Naive B cell (primary cell): ENCODE measurements around the gene PMVK. TPM values are rescaled to one million over a fixed set of nuclear protein-coding genes. Genes with fewer than 3 reads are reported as not detected.

Experiments used
- ATAC-seq, 2 donors: fragments of 150-1000 bp; cut with Tn5 transposase; 2 replicates each; pipeline ENCODE4 v1.10.0; 2021; ENCODE audit warnings: low read depth in 2 of 2, mild to moderate bottlenecking in 2 of 2, moderate library complexity in 2 of 2
- DNase-seq: peaks from one replicate; pipeline ENCODE4 v3.0.0; 2022
- H3K27ac Mint-ChIP-seq, 6 donors: one replicate each; pipeline ENCODE4 v1.8.0; 2020 to 2022; ENCODE audit warnings: mild to moderate bottlenecking in 6 of 6, mixed read lengths in 6 of 6, moderate library complexity in 5 of 6, inconsistent platforms in 2 of 6
- H3K27me3 Mint-ChIP-seq, 3 donors: one replicate each; pipeline ENCODE4 v1.8.0; 2021 to 2022; ENCODE audit warnings: mixed read lengths in 3 of 3, mild to moderate bottlenecking in 1 of 3
- H3K36me3 Mint-ChIP-seq, 2 donors: one replicate each; pipeline ENCODE4 v1.8.0; 2020 to 2022; ENCODE audit warnings: mixed read lengths in 2 of 2, inconsistent platforms in 1 of 2, mild to moderate bottlenecking in 1 of 2
- H3K4me1 Mint-ChIP-seq, 3 donors: one replicate each; pipeline ENCODE4 v1.8.0; 2020 to 2022; ENCODE audit warnings: mixed read lengths in 3 of 3, inconsistent platforms in 1 of 3, mild to moderate bottlenecking in 1 of 3, moderate library complexity in 1 of 3
- H3K4me3 Mint-ChIP-seq, 8 donors: one replicate each; pipeline ENCODE4 v1.8.0; 2020 to 2022; ENCODE audit warnings: mild to moderate bottlenecking in 8 of 8, mixed read lengths in 8 of 8, moderate library complexity in 8 of 8, inconsistent platforms in 2 of 8
- H3K9me3 Mint-ChIP-seq, 7 donors: one replicate each; pipeline ENCODE4 v1.8.0; 2020 to 2022; ENCODE audit warnings: mixed read lengths in 7 of 7, mild to moderate bottlenecking in 5 of 7, inconsistent platforms in 2 of 7, moderate library complexity in 1 of 7
- polyA plus RNA-seq, 6 donors: library from polyadenylated mRNA; unstranded; fragments of 300-500 nt; fragmentation: Illumina TruSeq; gene quantifications; one replicate each; pipeline ENCODE4 v1.2.3, GENCODE V29; 2021; ENCODE audit warnings: low read depth in 6 of 6

PMVK gene
- polyA plus RNA-seq, 6 donors from 2014 or later = 30.8 to 45.7 (median 33.3) TPM

DNA sequence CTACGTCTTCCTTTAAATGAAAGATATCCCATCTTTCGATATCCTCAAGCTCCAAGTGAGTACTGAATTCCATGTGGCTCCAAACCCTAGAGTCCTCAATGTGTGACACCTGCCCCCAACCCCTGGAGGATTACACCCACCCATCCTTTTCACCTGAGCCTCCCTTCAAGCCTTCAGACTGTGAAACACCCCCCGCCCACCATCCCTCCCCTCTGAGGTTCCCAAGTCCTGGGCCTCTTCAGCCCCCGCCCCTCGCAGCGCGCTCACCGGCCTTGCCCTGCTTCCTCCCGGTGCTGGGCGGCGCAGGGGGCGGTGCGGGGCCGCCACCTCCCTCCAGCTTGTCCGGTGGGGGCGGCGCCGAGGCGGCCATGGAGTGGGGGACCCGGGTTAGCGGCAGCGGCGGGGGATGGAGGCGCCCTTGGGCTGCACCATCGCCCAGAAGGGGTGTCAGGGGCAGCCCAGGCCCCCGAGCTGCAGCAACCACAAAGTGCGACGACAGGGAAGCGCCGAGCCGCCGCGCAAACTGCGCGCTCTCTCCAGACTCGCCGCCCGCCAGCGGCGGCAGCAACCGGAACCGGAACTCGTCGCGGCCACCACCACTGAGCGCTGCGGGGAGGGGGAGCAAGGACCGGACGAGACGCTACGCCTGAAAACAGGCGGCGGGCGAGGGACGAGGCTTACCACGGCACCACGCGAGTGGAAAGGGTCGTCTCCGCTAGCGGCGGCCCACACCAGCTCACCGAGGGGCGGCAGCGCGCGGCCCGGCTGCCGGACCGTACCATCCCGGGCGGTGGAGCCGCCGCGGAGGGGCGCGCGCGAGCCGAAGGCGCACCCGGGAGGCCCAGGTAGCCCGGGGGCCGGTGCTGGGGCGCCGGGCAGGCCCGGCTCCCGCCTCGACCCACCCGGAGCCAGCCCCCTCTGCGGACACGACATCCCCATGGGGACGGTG lies 25.0 kb upstream of the PMVK start, which contains the start of gene PYGO2:
Gene PYGO2 (minus strand): TSS at position 576 of the 949 bp plus-strand sequence. CDS start 206 bp downstream, at position 370.
- ATAC-seq (peak; percentile 79 to 80), DNase-seq (peak; percentile 84)
- peaks cover 0 to 8% of the 10 kb centered on the region in 2 donors for H3K36me3 Mint-ChIP-seq
- peaks cover 15 to 52% (median 36%) of the 10 kb centered on the region in 3 donors for H3K4me1 Mint-ChIP-seq
- peak within 1 kb of the TSS; percentile 85 to 96 (median 90) for H3K27ac Mint-ChIP-seq
- H3K4me3 Mint-ChIP-seq = peak within 1 kb of the TSS; percentile 82 to 95 (median 94)
- no peaks in the 10 kb centered on the region for H3K27me3 Mint-ChIP-seq
- no peaks in the 10 kb centered on the region for H3K9me3 Mint-ChIP-seq

DNA sequence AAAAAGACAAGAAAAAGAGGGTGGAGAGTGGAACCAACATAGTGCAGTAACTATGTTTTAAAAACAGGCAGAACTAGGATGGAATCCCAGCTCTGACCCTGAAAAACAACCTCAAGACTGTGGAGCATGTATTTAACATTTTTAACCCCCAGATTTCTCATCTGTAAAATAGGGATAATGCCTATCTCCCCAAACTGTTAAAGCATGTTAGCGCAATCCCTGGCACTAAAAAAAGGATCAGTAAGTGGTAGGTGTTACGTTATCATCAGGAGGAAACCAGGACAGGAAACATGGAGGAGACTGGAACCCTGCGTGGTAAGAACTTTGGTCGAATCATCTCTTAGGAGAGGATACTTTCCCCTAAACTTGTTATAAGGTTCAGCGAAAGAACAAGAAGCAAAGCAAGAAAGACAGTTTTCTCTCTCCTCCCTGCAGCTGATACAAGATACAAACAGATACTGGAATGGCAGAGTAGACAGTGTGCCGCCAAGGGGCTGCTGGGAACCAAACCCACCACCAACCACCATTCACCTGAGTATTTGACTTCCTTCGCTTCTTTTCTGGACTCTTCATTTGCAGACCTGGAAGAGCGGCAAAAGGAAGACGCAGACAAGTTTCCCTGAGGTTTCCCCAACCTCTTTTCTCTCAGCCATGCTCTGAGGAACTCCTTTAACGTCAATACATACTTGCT lies 24.1 kb upstream of the PMVK start:
- ATAC-seq (no peak), DNase-seq (no peak)
- Mint-ChIP-seq H3K27me3 (no peaks in the 10 kb centered on the region), H3K9me3 (no peaks in the 10 kb centered on the region), H3K36me3 (peaks cover 0 to 8% of the 10 kb centered on the region in 2 donors), H3K27ac (peak overlapping the region; percentile 47 to 94 (median 90)), H3K4me3 (peak overlapping the region; percentile 82 to 95 (median 94)), H3K4me1 (peaks cover 24 to 60% (median 45%) of the 10 kb centered on the region in 3 donors)

DNA sequence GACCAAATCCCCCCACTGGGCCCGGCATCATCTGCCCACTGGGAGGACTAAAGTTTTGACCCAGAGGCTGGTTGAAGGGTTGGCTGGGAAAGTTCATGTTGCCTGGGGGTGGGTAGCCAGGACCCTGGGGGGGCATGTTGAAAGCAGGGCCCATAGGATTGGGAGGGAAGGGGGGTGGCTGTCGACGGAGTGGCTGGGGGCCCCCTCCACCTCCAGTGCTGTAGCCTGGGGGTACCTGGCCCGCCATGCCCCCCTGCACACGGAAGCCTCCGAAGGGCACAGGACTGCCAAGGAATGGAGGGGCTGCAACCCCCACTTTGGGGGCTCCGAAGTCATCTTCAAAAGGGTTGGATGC lies 22.9 kb upstream of the PMVK start:
- no peak for ATAC-seq
- H3K36me3 Mint-ChIP-seq = peaks cover 0 to 8% of the 10 kb centered on the region in 2 donors
- DNase-seq = no peak
- no peaks in the 10 kb centered on the region for H3K9me3 Mint-ChIP-seq
- H3K4me1 Mint-ChIP-seq = peaks cover 34 to 67% (median 57%) of the 10 kb centered on the region in 3 donors
- H3K27ac Mint-ChIP-seq = peak overlapping the region in 1 of 6 donors; percentile 79
- H3K27me3 Mint-ChIP-seq = no peaks in the 10 kb centered on the region
- peak overlapping the region in 5 of 8 donors; percentile 52 to 94 (median 82) for H3K4me3 Mint-ChIP-seq

DNA sequence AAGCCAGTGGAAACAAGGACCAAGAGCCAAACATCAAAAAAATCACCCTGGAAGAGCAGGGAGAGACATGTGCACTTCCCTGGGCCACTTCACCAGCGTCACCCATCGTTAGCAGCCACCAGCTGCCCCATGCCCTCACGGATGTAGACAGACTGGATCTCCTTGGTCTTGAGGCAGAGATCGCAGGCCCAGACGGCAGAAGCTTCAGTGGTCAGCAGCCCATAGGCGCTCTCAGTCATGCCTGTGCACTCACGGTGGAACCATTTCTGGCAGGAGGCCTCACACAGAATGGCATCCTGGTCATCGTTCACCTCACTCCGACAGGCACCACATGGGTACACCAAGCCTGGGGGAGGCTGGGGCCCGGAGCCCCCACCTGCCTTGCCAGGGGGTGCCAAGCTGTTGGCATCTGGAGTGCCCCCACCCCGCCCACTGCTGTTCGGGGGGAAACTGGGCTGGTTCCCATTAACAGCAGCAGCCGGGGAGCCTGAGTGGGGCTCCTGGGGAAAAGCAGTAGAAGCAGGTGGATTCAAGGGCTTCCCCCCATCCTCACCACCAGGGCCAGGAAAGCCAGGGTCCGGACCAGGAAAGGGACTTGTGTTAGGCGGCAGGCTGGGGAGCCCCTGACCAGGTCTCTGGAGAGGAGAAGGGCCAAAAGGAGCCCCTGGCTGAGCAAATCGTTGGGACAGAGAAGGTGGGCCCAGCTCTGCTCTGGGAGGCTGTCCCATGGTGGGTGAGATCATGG lies 22.3 kb upstream of the PMVK start:
- ATAC-seq = no peak
- peak overlapping the region in 5 of 8 donors; percentile 25 to 94 (median 80) for H3K4me3 Mint-ChIP-seq
- peak overlapping the region in 2 of 6 donors; percentile 14 to 79 for H3K27ac Mint-ChIP-seq

DNA sequence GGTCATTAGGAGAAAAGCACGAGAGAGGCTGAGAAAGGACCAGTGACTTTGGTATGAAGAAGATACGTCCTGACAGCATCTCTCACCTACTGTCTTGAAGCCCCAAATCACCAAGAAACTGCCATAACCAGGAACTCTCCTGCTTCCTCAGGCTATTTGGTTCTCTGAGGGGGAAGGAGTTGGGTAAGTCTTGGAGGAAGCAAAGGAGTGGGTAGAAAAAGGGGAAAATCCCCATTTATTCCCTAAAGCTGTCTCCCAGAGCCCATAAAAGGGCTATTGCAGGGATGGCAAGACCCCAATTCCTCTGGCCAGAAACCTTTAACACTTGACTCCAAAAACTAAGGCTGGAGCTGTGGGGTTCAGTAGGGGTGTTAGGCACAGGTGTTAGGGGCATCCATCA lies 21.5 kb upstream of the PMVK start:
- Mint-ChIP-seq H3K9me3 (no peaks in the 10 kb centered on the region), H3K27me3 (no peaks in the 10 kb centered on the region), H3K36me3 (no peaks in the 10 kb centered on the region), H3K4me3 (peak overlapping the region in 3 of 8 donors; percentile 5 to 80 (median 79)), H3K27ac (peak overlapping the region in 3 of 6 donors; percentile 11 to 63 (median 42)), H3K4me1 (peaks cover 40 to 74% (median 61%) of the 10 kb centered on the region in 3 donors)
- no peak for DNase-seq
- no peak for ATAC-seq

More for the DNA sequence above, 22.3 kb upstream of the PMVK start:
- peaks cover 36 to 70% (median 61%) of the 10 kb centered on the region in 3 donors for H3K4me1 Mint-ChIP-seq
- H3K36me3 Mint-ChIP-seq = peaks cover 0 to 5% of the 10 kb centered on the region in 2 donors
- DNase-seq = no peak
- no peaks in the 10 kb centered on the region for H3K9me3 Mint-ChIP-seq
- no peaks in the 10 kb centered on the region for H3K27me3 Mint-ChIP-seq

DNA sequence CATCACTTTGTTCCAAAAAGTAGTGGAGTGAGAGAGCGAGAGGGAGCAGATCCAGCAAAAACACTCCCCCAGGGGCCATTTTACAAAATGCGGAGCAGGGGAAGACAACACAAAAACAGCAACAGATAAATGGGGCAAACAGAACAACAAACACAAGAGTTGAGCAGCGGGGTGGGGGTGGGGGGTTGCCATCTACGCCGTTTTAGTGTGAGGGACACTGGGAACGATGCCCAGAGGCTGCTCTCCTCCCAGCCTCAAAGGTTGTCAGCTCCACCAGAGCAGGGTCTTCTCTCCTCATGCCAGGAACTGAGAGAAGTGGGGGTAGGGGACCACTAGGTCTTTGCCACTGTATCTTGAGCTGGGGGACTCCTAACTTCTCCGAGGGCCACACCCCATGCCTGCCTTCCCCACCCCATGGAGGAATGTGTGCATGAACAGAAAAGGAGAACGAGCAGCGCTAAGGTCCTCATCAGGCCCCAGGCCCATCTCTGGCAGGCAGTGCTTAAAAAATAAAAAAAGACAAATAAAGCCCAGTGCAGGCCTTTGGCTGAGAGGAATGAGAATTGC lies 20.7 kb upstream of the PMVK start:
- ATAC-seq (no peak), DNase-seq (no peak)
- Mint-ChIP-seq H3K27me3 (no peaks in the 10 kb centered on the region), H3K4me1 (peaks cover 45 to 74% (median 62%) of the 10 kb centered on the region in 3 donors), H3K27ac (peak overlapping the region in 5 of 6 donors; percentile 66 to 100 (median 86)), H3K36me3 (no peaks in the 10 kb centered on the region), H3K4me3 (peak overlapping the region; percentile 12 to 98 (median 60)), H3K9me3 (no peaks in the 10 kb centered on the region)

DNA sequence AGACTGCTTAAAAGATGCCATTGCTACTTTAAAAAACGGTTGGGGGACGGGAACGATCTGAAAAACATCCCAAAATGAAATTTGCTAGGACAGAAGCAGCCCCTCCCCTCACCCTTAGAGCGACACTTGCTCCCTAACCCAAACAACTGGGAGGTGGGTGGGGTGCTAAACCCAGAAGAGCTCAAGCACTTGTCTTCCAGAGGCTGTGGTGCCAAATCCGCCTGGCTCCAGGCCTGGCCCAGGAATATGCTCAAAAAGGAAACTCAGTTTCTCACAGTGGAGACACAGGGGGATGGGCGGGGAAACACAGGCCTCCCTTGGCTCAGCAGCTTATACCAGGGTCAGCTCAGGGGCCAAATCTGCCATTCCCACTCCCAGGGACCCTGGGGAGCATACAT lies 20.0 kb upstream of the PMVK start:
- ATAC-seq (no peak), DNase-seq (no peak)
- peak overlapping the region; percentile 89 to 98 (median 97) for H3K4me3 Mint-ChIP-seq
- no peaks in the 10 kb centered on the region for H3K27me3 Mint-ChIP-seq
- peak overlapping the region; percentile 73 to 100 (median 99) for H3K27ac Mint-ChIP-seq
- peaks cover 48 to 78% (median 68%) of the 10 kb centered on the region in 3 donors for H3K4me1 Mint-ChIP-seq
- H3K36me3 Mint-ChIP-seq = no peaks in the 10 kb centered on the region
- H3K9me3 Mint-ChIP-seq = no peaks in the 10 kb centered on the region

DNA sequence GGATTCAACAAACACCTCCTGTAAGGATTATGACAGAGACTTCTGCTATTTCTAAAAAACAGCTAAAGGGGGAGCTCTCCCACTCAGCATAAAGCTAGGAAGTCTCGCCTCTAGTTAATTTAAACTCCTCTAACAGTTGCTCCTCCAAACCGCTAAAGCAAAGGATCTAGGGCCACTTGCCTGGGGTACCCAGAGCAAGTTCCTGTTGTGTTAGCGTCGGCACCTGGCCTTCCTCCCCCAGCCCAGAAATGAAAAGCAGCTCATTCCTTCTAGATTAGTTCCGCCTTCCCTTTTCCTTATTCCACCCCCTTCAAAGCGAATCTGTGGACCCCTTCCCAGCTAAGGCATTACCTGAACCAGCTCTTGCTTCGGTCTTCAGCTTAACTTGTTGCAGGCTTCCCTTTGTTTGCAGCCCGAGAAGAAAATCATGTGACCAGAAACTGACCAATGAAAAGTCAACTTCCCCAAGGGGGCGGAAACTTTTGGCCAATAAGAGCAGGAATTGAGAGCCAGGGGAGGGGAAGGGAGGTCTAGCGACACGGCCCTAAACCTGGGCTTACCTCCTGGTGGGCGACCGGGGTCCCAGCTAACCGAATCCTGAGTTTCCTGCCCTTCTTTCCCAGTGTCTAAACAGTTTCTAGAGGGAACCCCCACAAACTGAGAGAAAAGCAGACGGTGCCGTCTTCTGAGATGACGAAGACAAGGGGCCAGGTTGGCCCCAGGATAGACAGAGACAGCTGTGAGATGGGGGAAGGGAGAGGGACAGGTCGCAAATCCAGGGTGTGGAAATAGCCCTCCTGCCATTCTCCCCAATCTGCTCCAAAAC lies 19.4 kb upstream of the PMVK start, which contains the start of gene PBXIP1:
Gene PBXIP1 (minus strand): TSS at position 382 of the 826 bp plus-strand sequence. CDS start 2,378 bp downstream, outside the sequence.
- H3K9me3 Mint-ChIP-seq = no peaks in the 10 kb centered on the region
- DNase-seq (peak; percentile 91), ATAC-seq (peak; percentile 53 to 57)
- no peaks in the 10 kb centered on the region for H3K27me3 Mint-ChIP-seq
- H3K4me1 Mint-ChIP-seq = peaks cover 45 to 77% (median 71%) of the 10 kb centered on the region in 3 donors
- peak within 1 kb of the TSS; percentile 89 to 98 (median 97) for H3K4me3 Mint-ChIP-seq
- H3K27ac Mint-ChIP-seq = peak within 1 kb of the TSS; percentile 99 to 100 (median 99)
- peaks cover 0 to under 1% of the 10 kb centered on the region in 2 donors for H3K36me3 Mint-ChIP-seq

DNA sequence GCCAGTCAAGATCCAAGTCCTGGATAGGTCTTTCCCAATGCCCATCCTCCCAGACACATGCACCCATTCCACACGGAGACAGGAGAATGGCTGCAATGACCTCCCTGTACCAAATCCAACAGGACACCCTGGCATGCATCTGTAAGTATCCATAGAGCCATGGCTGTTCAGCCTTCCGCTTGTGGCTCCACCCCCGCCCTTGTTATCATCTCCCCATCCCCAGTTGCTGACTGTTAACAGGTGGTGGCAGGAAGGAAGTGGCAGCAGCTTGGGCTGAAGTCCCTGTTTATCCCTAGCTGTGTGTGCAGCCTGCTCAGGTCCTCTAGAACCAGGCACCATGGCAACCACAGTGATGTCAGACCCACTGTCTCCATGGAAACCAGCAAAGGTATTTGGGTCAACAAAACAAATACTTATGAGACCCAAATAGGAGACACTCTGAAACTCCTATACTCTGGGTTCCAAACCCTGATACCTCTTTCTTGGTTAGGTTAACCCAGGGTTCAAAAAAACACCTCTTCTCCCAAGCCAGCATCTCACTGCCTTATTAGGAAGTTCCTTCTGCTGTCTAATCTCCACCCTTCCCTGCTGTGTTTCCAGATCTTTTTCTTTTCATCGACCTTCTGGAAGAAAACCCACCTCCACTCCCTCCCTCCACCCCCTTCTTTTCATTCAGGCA lies 18.7 kb upstream of the PMVK start:
- peak; percentile 77 to 81 for ATAC-seq
- Mint-ChIP-seq H3K27ac (peak overlapping the region; percentile 99 to 100 (median 99)), H3K27me3 (no peaks in the 10 kb centered on the region), H3K4me1 (peaks cover 50 to 76% (median 71%) of the 10 kb centered on the region in 3 donors), H3K9me3 (no peaks in the 10 kb centered on the region), H3K36me3 (peaks cover 5 to 8% of the 10 kb centered on the region in 2 donors), H3K4me3 (peak overlapping the region; percentile 89 to 98 (median 97))
- DNase-seq = peak; percentile 85

DNA sequence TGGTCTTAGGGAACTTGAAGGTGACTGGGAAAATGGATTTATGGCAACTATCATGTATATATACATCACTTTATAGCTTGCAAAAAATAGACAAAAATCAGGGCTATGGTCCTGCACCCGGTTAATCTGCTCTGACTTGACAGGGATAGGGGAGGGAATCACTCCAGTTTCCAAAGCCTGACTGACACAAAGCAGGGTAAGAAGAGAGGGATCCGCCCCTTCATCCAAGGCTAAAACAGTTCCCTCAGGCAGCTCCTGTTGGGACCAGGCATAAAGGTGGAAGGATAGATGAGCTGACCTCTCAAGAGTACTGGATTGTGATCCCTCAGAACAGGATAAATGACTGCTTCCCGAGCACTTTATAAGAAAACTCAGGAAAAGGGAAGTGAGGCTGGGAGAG lies 18.0 kb upstream of the PMVK start:
- Mint-ChIP-seq H3K27ac (peak overlapping the region; percentile 99 to 100 (median 99)), H3K36me3 (peaks cover 5 to 8% of the 10 kb centered on the region in 2 donors), H3K4me3 (peak overlapping the region; percentile 89 to 98 (median 97)), H3K27me3 (no peaks in the 10 kb centered on the region), H3K4me1 (peaks cover 50 to 72% (median 69%) of the 10 kb centered on the region in 3 donors), H3K9me3 (no peaks in the 10 kb centered on the region)
- no peak for DNase-seq
- ATAC-seq = no peak

DNA sequence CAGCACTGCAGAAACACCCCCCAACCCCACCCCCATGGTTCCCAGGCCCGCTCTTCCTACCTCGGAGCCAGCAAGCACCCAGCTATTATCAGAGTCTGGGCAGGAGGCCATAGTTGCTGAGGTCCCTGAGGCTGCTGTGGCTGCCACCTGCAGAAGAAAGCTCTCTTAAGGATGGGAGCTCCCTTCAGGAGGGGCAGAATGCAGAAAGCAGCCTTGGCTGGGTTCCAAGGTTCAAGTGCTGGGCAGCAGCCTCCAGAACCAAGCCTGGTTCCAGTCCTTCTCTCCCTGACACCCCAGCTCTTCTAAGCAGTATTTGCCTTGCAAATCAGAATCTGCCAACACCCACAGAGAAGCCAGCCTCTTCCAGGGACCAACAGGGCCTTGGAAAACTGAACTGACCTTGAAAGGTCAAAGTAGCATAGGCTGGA lies 17.1 kb upstream of the PMVK start:
- peak overlapping the region; percentile 61 to 100 (median 91) for H3K27ac Mint-ChIP-seq
- ATAC-seq = no peak
- peaks cover 6 to 11% of the 10 kb centered on the region in 2 donors for H3K36me3 Mint-ChIP-seq
- H3K4me1 Mint-ChIP-seq = peaks cover 52 to 72% (median 68%) of the 10 kb centered on the region in 3 donors
- DNase-seq = no peak
- H3K4me3 Mint-ChIP-seq = peak overlapping the region in 5 of 8 donors; percentile 90 to 98 (median 97)
- H3K27me3 Mint-ChIP-seq = no peaks in the 10 kb centered on the region
- no peaks in the 10 kb centered on the region for H3K9me3 Mint-ChIP-seq
